Activated naive CD4-positive, alpha-beta T cell treated with anti-CD3 and anti-CD28 coated beads, Interleukin-2, amount 50 U/mL, for 16 hours (primary cell): ENCODE results near the gene ALOX5.
"Not testable (repeated sequence)": the region's sequence is repeated elsewhere in the genome, so short reads cannot be mapped to it uniquely, and the experiment has no call there.

Experiments
- DNase-seq: peaks from one replicate; pipeline ENCODE4 v3.0.0-alpha.2; 2020

ALOX5 gene

DNA sequence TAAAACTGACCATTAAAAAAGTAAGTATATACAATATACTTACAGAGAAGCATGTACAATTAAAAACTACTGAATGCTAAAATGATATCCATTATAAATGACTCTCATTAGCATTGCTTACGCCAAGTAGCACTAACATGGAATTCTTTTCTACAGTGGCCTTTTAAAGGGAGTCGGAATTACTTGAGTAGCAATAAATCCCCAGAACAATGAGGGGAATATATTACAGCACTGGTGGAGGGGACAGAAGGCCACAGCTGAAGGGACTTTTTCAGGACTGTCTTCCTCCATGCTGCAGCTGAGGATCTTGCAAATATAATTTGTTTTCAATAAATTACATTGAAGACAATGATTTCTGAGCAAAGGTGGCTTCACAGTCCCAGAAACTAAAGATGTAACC lies 97.0 kb downstream of the ALOX5 start:
- no peak for DNase-seq

DNA sequence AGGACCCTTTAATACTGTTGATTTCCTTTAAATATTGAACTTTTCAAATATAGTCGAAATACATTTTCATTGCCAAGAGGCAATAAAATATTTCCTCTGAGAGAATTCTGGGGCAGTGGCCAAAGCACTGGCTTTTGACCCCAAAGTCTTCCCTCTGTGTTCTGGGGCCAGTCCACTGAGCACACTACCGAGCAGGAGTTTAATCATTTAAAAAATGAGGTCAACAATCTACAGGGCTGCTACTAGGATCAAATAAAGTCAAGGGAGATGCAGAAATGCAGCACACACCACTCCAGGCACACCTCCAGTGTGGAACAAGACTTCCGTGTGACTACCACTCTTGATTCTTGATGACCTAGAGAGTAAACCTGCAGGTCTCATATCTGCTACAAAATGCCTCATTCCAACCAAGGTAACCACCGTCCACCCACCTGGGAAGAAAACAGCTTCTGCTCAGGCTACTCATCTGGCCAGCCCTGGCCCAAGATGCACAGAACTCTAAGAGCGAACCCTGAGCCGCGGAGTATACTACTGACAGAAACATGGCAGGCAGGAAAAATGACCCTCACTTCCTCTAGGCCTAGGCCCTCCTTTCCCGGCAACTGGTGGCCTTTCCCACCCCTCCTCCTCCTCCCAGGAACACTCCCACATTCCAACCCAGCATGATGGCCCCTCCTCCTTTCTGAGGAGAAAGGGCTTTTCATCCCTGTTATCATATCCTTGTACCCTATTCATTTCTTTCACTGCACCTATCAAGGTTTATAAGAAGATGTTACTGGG lies 97.7 kb downstream of the ALOX5 start:
- no peak for DNase-seq

DNA sequence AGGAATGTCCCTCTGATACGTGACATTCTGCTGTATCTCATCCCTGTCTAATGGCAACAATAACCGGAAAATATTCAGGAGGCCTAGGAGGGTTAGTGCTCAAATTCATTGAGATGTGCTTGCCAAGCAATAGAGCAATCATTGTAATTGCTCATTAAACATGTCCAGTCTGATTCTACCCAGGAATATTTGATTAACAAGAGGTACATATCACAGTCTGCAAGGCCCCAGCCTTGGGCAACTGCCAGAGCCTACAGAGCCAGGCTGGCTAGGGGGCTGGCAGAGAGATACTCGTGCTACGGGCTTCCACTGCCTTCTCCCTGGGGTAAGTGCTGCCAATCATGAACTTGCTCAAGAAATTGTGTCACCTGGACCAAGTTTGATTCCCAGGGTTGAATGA lies 99.1 kb downstream of the ALOX5 start:
- DNase-seq = no peak

DNA sequence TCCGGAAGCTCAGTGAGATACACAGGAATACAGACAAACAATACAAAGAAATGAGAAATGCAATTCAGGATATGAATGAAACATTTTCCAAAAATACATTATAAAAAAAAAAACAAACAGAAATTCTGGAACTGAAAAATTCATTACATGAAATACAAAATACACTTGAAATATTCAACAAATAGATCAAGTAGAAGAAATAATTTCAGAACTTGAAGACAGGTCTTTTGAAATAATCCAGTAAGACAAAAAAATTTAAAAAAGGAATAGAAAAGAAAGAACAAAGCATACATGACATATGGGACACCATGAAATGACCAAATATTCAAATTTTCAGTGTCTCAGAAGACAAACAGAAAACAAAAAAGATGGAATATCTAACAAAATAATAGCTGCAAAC lies 102.5 kb downstream of the ALOX5 start:
- DNase-seq = no peak

DNA sequence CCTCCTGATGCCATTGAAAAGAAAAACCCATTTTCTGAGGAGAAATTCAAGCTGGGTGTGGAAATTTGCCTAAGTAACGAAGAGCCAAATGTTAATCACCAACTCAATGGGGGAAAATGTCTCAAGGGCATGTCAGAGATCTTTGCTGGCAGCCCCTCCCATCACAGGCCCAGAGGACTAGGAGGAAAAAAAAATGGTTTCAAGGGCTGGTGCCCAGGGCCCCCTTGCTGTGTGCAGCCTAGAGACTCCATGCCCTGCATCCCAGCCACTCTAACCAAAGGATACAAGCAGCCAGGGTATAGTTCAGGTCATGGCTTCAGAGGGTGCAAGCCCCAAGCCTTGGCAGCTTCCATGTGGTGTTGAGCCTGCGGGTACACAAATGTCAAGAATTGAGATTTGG lies 106.3 kb downstream of the ALOX5 start:
- no peak for DNase-seq

DNA sequence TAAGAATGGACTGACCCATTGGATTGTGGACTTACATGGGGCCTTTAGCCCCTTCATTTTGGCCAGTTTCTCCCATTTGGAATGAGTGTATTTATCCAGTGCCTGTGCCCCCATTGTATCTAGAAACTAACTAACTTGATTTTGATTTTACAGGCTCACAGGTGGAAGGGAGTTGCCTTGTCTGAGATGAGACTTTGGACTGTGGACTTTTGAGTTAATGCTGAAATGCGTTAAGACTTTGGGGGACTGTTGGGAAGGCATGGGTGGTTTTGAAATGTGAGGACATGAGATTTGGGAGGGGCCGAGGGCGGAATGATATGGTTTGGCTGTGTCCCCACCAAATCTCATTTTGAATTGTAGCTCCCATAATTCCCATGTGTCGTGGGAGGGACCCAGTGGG lies 107.1 kb downstream of the ALOX5 start:
- DNase-seq = not testable (repeated sequence)

DNA sequence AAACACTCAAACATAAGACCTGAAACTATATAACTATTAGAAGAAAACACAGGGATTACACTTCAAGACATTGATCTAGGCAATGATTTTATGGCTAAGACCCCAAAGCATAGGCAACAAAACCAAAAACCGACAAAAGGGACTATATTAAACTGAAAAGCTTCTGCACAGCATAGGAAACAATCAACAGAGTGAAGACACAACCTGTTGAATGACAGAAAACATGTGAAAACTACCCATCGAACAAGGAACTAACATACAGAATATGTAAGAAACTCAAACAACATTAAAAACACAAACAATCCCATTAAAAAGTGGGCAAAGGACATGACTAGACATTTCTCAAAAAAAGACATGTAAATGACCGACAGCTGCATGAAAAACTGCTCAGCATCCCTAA lies 109.0 kb downstream of the ALOX5 start:
- DNase-seq = no peak

DNA sequence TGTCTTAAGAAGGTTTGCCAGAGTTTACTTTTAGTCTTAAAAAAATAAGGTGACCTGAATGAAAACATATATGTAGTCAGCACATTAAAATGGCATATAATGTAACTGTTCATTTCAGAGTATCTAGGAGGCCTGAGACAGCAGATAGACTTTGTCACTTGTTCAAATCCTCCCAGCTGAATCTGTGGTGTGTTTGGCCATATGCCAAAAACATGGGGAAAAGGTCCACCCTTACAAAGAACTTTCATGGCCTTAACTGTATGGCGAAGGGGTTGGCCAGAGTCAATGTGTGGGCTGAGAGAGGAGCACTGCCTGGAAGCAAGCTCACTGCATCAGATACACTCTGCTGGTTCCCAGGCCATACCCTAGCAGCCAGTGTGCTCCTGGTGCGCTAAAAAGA lies 113.7 kb downstream of the ALOX5 start:
- no peak for DNase-seq

DNA sequence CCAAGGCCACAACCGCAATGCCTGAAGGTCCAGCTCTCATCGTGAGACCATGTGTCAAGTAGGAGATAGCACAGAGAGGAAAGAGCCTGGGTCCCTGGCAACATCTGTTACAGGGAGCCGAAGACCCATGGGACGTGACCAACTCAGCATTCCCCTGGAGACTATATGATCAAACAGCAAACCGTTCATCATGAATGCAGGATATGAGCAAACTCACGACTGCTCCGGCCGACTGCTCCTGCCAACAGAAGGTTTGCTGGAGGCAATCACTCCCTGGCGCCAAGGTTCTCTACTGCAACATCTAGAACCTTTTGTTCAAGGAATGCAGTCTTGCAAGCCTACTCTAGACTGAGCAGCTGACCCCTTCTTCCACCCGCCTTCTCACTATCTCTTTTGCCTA lies 114.3 kb downstream of the ALOX5 start:
- no peak for DNase-seq

DNA sequence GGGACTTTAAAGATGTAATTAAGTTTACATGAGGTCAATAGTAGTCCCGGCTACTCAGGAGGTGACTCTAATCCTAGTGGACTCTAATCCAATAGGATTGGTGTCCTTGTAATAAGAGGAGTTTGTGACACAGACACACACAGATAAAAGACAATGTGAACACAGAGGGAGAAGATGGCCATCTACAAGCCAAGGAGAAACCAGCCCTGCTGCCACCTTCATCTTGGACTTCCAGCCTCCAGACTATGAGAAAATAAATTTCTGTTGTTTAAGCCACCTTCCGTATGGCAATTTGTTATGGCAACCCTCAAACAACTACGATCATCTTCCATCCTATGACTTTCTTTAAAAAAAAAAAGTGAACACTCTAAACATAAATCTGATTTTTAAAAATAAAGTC lies 116.3 kb downstream of the ALOX5 start:
- DNase-seq = no peak

DNA sequence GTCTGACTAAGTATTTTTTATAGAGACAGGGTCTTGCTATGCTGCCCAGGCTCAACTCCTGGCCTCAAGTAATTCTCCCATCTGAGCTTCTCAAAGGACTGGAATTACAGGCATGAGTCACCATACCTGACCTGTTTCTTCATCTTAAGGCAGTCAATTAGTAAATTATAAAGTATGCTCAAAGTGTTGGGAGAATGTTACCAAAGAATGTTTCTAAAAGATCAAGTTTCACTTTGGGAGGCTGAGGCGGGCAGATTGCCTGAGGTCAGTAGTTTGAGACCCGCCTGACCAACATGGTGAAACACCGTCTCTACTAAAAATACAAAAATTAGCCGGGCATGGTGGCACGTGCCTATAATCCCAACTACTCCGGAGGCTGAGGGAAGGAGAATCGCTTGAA lies 117.0 kb downstream of the ALOX5 start:
- DNase-seq = no peak
